ENCODE measurements around the gene ATG12. TPM values are rescaled to one million over a fixed set of nuclear protein-coding genes. Genes with fewer than 3 reads are reported as not detected.

ATG12 gene
- total and polyA plus RNA-seq, 2 of the 13 experiments (the other 11 are each of a cell fraction or from before 2014, with no cell fraction given) = 46.4 to 58.1 TPM

DNA sequence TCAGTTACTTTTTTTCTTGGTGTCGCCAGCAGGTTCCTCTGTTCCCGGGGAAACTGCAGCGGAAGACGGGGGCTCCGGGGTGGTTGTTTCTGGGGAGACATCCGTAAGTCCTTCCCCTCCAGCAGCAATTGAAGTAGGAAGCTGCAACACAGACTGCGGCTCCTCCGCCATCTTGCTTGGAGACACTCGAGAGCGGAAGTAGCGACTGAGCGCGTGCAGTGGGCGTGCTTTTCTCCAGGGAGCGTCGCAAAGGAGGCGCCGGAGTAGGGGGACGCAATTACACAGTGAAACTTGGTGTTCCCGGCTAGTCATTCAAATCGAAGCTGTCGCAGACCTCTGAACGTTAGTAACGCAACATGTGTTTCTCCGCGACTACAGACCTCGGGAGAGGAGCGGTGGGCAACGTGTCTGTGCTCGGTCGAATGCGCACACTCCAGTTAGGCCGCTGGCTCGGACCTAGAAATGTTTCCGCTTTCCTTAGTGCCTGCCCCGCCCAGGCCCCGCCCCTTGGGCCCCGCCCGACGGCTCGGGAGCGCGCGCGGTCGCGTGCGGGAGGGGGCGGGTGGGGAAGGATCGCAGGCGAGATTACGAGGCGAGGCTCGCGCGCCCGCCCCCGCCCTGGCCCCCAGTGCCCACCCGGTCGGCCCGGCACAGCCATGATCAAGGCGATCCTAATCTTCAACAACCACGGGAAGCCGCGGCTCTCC lies at the start of gene ATG12, which contains the start of gene AP3S1 (continued):
- TF ChIP-seq, protein P1, sequence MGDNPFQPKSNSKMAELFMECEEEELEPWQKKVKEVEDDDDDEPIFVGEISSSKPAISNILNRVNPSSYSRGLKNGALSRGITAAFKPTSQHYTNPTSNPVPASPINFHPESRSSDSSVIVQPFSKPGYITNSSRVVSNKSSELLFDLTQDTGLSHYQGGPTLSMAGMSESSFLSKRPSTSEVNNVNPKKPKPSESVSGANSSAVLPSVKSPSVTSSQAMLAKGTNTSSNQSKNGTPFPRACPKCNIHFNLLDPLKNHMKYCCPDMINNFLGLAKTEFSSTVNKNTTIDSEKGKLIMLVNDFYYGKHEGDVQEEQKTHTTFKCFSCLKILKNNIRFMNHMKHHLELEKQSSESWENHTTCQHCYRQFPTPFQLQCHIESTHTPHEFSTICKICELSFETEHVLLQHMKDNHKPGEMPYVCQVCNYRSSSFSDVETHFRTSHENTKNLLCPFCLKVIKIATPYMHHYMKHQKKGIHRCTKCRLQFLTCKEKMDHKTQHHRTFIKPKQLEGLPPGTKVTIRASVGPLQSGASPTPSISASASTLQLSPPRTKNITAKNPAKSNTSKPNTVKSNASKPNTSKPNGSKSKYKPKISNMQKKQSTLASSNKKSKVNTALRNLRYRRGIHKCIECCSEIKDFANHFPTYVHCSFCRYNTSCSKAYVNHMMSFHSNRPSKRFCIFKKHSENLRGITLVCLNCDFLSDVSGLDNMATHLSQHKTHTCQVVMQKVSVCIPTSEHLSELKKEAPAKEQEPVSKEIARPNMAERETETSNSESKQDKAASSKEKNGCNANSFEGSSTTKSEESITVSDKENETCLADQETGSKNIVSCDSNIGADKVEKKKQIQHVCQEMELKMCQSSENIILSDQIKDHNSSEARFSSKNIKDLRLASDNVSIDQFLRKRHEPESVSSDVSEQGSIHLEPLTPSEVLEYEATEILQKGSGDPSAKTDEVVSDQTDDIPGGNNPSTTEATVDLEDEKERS (CRISPR knock-in tag; IDR thresholded peaks at IDR 0.05) = peak; percentile 77; the same call in 1 of the 2 replicates
- TF ChIP-seq ZNF75D (CRISPR knock-in tag; IDR thresholded peaks at IDR 0.05; ENCODE audit: borderline replicate concordance) = no peak
- no peak for TF ChIP-seq FOXM1 (CRISPR knock-in tag; IDR thresholded peaks at IDR 0.05)
- TF ChIP-seq, protein P2, sequence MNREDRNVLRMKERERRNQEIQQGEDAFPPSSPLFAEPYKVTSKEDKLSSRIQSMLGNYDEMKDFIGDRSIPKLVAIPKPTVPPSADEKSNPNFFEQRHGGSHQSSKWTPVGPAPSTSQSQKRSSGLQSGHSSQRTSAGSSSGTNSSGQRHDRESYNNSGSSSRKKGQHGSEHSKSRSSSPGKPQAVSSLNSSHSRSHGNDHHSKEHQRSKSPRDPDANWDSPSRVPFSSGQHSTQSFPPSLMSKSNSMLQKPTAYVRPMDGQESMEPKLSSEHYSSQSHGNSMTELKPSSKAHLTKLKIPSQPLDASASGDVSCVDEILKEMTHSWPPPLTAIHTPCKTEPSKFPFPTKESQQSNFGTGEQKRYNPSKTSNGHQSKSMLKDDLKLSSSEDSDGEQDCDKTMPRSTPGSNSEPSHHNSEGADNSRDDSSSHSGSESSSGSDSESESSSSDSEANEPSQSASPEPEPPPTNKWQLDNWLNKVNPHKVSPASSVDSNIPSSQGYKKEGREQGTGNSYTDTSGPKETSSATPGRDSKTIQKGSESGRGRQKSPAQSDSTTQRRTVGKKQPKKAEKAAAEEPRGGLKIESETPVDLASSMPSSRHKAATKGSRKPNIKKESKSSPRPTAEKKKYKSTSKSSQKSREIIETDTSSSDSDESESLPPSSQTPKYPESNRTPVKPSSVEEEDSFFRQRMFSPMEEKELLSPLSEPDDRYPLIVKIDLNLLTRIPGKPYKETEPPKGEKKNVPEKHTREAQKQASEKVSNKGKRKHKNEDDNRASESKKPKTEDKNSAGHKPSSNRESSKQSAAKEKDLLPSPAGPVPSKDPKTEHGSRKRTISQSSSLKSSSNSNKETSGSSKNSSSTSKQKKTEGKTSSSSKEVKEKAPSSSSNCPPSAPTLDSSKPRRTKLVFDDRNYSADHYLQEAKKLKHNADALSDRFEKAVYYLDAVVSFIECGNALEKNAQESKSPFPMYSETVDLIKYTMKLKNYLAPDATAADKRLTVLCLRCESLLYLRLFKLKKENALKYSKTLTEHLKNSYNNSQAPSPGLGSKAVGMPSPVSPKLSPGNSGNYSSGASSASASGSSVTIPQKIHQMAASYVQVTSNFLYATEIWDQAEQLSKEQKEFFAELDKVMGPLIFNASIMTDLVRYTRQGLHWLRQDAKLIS (CRISPR knock-in tag; IDR thresholded peaks at IDR 0.05) = no peak; the same call in none of the 2 replicates
- TF ChIP-seq ARNTL (CRISPR knock-in tag; IDR thresholded peaks at IDR 0.05) = peak; percentile 83
- peak; percentile 80; the same call in 1 of the 2 replicates for TF ChIP-seq JDP2 (CRISPR knock-in tag; IDR thresholded peaks at IDR 0.05; ENCODE audit: borderline replicate concordance)
- TF ChIP-seq ZBTB7B (CRISPR knock-in tag; IDR thresholded peaks at IDR 0.05) = peak; percentile 80
- no peak for TF ChIP-seq FIP1L1 (IDR thresholded peaks at IDR 0.05; ENCODE audit: borderline replicate concordance, insufficient read depth, low read depth, low read length)
- TF ChIP-seq ZNF605 (CRISPR knock-in tag; IDR thresholded peaks at IDR 0.05) = peak; percentile 73
- TF ChIP-seq, protein P3, sequence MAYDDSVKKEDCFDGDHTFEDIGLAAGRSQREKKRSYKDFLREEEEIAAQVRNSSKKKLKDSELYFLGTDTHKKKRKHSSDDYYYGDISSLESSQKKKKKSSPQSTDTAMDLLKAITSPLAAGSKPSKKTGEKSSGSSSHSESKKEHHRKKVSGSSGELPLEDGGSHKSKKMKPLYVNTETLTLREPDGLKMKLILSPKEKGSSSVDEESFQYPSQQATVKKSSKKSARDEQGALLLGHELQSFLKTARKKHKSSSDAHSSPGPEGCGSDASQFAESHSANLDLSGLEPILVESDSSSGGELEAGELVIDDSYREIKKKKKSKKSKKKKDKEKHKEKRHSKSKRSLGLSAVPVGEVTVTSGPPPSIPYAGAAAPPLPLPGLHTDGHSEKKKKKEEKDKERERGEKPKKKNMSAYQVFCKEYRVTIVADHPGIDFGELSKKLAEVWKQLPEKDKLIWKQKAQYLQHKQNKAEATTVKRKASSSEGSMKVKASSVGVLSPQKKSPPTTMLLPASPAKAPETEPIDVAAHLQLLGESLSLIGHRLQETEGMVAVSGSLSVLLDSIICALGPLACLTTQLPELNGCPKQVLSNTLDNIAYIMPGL (CRISPR knock-in tag; IDR thresholded peaks at IDR 0.05; ENCODE audit: borderline replicate concordance in 1 of 2, low read depth in 1 of 2) = peak in 1 of 2 experiments; percentile 31; a peak in 1 of 4 replicates
- TF ChIP-seq HOXD1 (CRISPR knock-in tag; IDR thresholded peaks at IDR 0.05) = peak; percentile 38; the same call in 1 of the 2 replicates
- no peak for TF ChIP-seq SRSF4 (IDR thresholded peaks at IDR 0.05; ENCODE audit: low read depth, low read length, poor library complexity, severe bottlenecking)
- peak; percentile 78; the same call in 1 of the 2 replicates for TF ChIP-seq YEATS2 (CRISPR knock-in tag; IDR thresholded peaks at IDR 0.05; ENCODE audit: borderline replicate concordance)
- peak; percentile 94; the same call in 1 of the 2 replicates for TF ChIP-seq ZNF558 (CRISPR knock-in tag; IDR thresholded peaks at IDR 0.05; ENCODE audit: borderline replicate concordance)
- no peak for TF ChIP-seq SCMH1 (CRISPR knock-in tag; IDR thresholded peaks at IDR 0.05; ENCODE audit: borderline replicate concordance)
- TF ChIP-seq, protein P4, sequence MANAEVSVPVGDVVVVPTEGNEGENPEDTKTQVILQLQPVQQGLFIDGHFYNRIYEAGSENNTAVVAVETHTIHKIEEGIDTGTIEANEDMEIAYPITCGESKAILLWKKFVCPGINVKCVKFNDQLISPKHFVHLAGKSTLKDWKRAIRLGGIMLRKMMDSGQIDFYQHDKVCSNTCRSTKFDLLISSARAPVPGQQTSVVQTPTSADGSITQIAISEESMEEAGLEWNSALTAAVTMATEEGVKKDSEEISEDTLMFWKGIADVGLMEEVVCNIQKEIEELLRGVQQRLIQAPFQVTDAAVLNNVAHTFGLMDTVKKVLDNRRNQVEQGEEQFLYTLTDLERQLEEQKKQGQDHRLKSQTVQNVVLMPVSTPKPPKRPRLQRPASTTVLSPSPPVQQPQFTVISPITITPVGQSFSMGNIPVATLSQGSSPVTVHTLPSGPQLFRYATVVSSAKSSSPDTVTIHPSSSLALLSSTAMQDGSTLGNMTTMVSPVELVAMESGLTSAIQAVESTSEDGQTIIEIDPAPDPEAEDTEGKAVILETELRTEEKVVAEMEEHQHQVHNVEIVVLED (CRISPR knock-in tag; IDR thresholded peaks at IDR 0.05; ENCODE audit: borderline replicate concordance) = peak; percentile 81
- peak; percentile 54 for TF ChIP-seq RARA (CRISPR knock-in tag; IDR thresholded peaks at IDR 0.05)

Measured in HepG2 (cell line).